Testis (tissue), 2 donors: ENCODE measurements around the gene LRP10.

ENCODE experiments used
- CTCF ChIP-seq, 3 experiments: fragments of 450-650 bp in 2 of 3; fragments of 200-600 bp in 1 of 3; sonication (generic) in 1 of 3; IDR thresholded peaks; one replicate each; pipeline ENCODE4 v1.5.1; 2016 to 2019; ENCODE audit warnings: antibody characterized with exemption in 3 of 3, mild to moderate bottlenecking in 2 of 3, moderate library complexity in 1 of 3
- POLR2A ChIP-seq: fragments of 450-650 bp; IDR thresholded peaks from one replicate; pipeline ENCODE4 v1.6.1; 2017; ENCODE audit warnings: antibody characterized with exemption, mild to moderate bottlenecking, moderate library complexity

GRCh38 chr14:22928237-22929103, 56.9 kb downstream of the LRP10 start:
- TF ChIP-seq CTCF (IDR thresholded peaks at IDR 0.05) (no peak), POLR2A (no peak)
